Stimulated activated CD4-positive, alpha-beta T cell treated with anti-CD3 and anti-CD28 coated beads, Interleukin-12 subunit alpha, Interleukin-12 subunit beta, amount 100 ng/mL, for 4 hours (primary cell): Measurements from ENCODE around the gene KLK14.

Experiments used
- DNase-seq: peaks from one replicate; pipeline ENCODE4 v3.0.0-alpha.2; 2020

KLK14 gene

DNA sequence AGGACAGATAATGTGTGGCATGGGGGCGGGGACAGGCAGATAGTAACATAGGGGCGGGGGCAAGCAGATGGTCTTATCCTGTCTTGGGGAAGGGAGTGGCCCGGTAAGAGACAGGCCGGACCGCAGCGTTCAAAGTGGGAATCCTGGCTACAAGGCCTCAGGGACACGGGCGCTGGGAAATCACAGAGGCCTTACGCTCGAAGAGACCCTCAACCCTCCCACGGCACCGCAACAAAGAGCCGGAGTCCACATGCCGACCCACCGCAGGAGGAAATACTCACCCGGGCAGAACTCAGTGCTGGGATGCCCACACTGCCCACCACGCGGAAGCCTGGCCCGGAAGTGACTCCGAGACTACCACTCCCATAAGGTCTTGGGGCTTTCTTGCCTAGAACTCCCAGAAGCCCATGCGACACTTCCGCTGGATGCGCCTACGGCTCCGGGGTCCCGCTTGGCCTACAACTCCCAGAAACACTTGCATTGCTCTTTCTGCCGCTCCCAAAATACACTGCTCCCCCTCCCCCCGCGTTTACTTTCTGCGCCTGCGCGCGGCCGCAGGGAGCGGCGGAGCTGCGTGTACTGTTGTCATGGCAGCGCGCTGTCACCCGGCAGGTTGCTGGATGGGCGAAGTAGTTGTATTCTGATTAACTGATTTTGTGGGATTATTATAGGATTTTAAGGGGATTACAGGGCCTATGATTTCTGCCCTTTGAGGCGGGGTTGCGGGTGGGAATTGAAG lies 25.5 kb upstream of the KLK14 start, which contains the start of gene CTU1:
TSS of gene CTU1 (minus strand) at position 344 of the 739 bp plus-strand sequence. CDS start 3,840 bp downstream, outside the sequence.
- peak; percentile 94 for DNase-seq

DNA sequence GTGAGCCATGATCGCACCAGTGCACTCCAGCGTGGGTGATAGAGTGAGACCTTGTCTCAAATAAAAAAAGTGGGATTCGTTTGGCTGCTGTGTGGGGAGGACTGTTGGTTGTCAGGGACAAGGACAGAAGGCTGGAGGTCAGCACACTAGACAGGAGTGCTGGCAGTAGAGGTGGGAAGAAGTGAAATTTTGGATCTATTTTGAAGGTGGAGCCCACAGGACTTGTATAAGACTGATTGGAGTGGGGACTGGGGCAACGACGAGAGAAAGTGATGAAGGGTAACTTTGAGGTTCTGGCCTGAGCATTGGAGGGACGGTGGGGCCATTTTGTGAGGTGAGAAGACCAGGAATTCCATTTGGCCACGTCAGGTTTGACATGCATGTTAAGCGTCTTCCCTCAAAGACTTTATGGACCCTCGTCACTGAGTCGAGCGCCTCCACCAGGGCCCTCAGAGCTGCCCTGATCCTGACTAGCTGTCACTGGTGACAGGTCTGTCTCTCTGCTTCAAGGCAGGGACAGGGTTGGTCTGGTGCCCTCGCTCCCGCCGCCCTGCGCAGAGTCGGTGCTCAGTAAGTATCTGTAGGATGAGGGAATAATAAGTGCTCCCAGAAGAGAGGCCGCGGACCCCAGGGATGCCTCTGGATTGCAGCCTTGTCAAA lies 24.8 kb upstream of the KLK14 start:
- no peak for DNase-seq

DNA sequence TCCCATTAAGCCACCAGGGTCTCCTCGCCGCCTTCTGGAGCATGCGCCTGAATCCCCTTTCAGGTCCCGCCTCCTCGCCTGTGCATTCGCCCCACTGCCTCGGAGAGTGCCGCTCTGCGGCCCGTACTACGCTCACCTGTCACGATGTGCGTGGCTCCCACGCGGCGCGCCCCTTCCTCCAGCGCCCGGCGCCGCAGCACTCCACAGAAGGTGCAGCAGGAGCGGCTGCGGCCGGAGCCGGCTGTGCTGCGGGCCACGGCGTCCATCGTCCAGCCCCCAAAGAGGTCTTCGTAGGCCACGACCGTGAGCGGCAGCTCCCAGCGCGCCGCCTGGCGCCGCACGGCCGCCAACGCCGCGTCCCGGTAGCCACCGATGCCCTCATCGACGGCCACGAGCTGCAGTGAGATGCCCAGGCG lies 21.2 kb upstream of the KLK14 start:
- DNase-seq, result no peak

DNA sequence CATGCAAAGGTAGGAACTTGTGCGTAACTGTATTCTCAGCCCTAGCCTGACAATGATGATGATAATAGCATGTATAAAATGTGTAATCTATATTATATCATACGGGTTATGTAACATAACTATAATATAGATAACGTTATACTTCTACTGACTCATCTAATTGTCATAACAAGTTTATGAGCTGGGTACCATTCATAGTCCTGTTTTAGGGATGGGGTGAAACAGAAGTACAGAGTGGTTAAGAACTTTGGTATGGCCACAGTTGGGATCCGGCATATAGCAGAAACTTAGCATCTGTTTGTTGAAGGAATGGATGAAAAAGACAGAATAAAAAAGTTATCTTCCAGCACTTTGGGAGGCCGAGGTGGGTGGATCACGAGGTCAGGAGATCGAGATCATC lies 20.3 kb upstream of the KLK14 start:
- DNase-seq, result no peak

DNA sequence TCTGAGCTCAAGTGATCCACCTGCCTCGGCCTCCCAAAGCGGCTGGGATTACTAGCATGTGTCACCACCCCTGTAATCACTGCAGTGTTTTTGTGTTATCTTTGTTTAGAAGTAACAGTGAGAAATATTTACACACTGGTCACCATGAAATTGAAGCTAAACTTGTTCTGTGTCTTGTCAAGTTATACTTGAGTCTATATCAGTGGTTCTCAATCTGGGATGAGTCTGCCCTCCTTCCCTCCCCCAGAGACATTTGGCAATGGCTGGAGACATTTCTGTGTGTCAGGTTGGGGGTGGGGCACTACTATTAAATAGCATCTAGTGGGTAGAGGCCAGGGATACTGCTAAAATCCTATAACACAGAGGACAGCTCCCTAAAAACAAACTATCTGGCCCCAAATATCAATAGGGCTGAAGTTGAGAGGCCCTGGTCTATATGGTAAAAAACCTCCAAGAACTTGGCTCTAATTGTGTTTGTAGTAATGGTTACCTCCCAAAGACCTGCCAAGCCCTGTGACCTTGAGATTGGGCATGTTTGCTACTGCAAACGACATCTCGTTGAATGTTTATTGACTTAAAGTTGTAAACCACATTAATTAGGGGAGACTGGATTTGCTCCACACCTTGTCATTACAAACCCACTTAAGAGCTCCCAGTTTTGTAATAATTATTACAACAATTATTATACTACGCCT lies 18.6 kb upstream of the KLK14 start:
- DNase-seq, result no peak

DNA sequence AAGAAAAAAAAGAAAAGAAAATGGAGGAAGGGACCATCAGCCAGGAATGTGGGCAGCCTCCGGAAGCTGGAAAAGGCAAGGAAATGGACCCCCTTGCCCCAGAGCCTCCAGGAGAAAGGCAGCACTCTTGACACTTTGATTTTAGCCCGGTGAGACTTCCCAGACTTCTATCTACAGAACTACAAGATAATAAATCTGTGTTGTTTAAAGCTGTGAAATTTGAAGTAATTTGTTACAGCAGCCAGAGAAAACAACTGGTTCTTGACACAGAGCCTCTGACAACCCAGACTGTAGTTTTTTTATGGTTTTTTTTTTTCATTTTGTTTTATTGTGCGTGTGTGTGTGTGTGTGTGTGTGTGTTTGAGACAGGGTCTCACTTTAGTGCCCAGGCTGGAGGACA lies 17.9 kb upstream of the KLK14 start:
- no peak for DNase-seq

DNA sequence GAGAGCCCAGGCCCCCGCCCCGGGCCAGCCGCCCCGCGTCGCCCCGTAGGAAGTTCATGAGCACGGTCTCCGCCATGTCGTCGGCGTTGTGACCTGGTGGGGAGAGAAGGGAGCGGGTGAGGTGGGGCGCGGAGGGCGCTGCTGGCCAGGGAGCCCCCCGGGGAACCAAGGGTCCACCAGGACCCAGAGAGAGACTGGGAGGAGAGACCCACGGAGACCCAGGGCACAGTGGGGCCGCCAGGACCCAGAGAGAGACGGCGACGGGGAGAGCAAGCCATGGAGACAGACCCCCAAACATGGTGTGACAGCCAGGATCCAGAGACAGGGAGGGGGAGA lies 16.3 kb upstream of the KLK14 start:
- DNase-seq, result no peak

DNA sequence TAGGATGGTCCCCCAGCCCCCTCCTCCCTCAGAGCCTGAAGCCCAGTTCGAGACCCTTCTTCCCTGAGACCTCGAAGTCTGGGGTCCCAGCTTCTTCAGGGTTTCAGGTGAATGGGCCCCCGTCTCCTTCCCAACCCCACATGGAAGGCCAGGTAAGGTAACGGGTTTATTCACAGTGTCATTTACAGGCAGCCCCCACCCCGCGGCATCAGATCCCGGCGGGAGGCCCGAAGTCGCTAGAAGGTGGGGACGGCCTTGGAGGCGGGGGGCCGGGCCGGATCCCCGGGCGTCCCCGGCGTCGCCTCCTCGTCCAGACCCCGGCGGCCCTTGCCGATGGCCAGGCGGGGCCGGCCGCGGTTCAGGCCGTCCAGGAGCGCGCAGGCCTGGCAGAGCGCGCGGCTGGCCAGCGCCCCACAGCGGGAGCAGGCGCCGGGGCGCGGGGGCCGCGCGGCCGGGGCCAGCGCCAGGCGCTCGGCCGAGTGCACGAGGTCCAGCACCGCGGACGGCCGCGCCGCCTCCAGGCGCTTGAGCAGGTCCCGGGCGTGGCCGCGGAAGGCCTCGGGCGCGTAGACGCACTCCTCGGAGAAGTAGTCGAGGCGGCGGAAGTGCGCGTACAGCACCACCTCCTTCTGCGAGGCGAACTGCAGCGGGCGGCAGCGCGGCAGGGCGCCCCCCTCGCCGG lies 15.8 kb upstream of the KLK14 start:
- peak; percentile 18 for DNase-seq

DNA sequence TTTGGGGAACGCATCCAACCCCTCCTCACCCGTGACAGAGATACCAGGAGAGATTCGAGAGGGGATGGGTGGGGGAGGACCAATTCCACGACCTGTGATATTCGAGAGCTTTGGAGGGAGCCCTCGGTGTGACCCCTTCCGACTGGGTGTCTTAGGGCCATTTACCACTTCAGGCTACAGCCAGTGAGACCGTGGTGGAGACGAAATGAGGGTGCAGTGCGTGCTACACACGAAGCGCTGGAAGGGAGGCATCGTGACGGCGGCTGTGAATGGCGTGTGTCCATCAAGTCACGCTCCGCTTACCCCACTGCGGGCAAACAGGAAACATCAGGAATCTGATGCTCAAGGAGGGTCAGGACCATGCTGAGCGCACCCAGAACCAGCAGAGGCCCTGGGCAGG lies 15.1 kb upstream of the KLK14 start:
- no peak for DNase-seq

DNA sequence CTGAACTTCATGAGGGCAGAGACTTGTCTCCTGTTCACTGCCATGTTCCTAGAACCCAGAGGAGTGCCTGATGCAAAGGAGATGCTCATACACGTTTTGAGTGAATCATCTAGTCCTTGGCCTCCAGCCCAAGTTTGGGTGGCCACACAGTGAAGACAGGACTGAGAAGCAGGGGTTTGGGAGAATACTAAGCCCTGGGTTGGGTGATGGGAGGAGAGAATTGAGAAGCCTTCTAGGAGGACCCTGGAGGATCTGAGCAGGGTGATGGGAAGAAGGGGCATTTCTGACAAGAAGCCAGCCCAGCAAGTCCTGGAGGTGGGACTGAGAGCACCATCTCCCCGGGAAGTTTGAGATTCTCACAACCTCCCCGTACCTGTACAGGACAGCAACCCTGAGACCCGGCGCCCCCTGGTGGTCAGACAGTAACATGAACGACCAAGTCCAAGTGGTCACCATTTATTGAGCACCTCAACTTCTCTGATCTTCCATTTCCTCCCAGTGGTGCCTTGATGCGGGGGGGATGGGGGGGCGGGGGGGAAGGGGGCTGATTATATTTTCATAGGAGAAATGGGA lies 14.6 kb upstream of the KLK14 start:
- peak; percentile 72 for DNase-seq

DNA sequence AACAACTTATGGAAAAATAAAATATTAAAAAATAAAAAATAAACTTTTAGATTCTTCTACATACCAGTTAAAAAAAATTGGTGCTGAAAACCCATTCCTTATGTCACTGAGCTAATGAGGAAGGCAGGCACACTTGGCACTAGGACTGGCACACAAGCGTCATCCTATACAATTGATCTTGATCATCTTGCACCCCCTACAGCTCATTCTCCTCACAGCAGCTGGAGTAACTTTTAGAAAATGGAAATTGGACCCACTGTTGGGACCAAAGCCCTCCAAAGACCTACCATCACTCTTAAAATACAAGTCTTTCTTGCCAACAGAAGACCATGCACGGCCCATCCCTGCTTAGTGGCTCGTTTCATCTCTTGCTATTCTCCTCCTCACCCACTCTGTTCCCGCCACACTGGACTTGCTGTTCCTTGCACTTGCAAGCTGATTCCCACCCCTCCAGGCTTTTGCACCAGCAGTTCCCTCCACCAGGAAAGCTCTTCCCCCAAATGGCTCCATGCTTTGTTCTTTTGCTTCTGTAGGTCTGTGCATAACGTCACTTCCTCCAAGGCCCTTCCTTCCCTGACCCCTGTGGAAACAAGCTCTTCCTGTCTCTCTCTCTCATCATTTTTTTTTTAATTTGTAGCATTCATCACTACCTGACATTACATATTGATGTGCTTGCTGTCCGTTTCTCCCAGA lies 13.9 kb upstream of the KLK14 start:
- DNase-seq, result no peak

DNA sequence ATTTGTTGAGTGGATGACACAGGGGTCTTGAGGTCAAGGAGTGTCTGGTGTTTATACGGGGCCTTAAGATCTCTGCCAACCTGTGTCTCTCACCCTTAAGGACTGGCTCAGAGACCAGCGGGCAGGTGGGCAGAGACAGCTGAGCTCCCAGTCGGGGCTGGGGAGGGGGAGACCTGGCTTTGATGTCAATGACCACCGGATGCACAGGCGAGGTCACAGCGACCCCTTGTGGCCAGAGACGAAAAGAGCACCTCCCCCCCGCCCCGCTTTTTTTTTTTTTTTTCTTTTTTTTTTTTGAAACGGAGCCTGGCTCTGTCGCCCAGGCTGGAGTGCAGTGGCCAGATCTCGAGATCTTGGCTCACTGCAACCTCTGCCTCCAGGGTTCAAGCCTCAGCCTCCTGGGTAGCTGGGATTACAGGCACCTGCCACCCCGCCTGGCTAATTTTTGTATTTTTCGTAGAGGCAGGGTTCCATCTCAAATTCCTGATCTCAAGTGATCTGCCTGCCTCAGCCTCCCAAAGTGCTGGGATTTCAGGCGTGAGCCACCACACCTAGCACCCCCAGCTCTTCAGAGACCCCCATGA lies 12.1 kb upstream of the KLK14 start:
- peak; percentile 25 for DNase-seq

DNA sequence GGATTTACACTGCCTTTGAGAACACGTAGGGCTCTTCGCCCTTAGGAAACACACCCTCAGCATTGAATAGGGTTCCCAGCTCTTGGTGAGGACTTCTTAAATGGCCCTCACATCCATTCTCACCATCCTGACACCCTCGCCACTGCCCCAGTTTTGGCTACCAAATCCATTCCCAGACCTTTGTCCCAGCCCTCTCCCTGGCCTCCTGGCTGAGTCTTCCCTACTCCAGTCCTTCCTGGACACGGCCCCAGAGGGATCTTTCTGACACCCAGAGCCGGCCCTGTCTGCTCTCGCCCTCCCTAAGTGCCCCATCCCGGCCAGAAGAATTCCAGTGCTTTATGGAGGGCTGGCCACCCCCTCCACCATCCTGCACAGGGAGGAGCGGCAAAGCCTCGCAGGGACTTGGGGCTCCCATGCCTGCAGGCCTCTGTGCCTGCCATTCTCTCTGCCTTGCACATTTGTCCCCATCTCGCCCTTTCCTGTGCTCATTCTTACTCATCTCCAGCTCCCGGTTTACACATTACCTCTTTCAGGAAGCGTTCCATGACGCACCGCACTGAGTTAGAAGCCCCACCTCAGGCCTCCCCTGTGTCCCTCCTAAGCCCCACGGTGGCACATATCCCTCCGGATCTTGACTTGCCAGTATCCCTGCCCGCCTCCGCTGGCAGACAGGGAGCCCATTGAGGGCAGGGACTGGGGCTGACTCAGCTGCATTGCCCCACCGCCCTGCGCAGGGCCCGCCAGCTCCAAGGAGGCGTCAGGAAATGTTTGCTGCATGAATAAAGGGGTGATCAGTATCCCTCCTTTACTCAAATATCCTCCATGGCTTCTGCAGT lies 11.0 kb upstream of the KLK14 start:
- no peak for DNase-seq

DNA sequence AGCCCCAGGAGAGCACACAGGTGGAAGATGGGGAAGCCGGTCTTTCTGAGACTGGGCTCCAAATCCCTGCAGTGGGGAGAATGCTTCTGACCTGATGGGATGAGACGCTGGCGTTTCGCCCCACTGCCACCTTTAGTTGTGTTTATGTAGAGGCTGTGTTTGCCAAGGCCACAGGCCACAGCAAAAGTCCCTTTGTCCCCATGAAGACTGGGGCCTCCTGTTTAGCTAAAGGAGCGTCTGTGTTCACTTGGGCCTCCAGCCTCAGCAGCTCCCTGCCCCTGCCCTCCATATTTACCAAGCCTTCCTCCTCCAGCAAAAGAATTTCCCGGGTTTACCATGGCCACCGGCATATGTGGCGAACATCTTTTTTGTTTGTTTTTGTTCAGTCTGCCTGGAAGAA lies 10.4 kb upstream of the KLK14 start:
- DNase-seq, result no peak

DNA sequence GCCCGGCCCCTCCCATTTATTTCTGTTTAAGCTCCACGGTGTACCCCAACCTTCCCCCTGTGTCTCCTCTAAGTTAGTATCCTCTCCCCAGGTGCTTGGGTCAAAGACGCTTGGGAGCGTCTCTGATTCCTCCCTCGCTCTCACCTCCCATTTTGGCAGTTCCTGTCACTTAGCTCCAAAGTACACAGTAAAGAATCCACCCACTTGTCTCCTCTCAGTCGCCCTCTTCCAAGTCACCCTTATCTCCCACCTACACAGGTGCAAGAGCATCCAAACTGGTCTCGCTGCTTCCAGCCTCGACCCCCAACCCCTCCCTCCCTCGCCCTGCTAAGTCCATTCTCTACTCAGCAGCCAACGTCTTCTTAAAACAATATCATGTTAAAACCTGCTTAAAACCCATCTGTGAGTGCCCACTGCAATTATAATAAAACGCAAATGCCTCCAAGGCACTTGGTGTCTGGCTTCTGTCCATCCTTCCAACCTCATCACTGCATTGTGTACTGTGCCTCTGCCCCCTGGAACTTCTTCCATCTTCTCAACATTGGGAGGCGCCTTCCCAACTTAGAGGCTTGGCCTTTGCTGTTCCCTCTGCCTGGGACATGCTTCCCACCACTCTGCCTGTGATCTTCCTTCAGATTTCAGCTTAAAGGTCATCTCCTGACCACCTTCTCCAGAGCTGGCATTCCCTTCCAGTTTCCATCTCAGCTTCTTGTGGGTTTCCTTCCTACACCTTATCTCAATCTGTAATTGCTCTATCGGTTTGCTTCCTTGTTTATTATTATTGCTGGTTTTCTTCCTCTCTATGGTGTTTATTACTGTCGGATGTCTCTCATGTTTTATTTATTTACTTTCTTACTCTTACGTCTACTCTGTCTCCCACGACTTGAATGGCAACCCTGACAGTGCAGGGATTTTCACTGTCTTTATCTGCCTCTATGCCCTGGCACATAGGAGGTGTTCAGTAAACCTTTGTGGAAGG lies 9.5 kb upstream of the KLK14 start:
- no peak for DNase-seq

DNA sequence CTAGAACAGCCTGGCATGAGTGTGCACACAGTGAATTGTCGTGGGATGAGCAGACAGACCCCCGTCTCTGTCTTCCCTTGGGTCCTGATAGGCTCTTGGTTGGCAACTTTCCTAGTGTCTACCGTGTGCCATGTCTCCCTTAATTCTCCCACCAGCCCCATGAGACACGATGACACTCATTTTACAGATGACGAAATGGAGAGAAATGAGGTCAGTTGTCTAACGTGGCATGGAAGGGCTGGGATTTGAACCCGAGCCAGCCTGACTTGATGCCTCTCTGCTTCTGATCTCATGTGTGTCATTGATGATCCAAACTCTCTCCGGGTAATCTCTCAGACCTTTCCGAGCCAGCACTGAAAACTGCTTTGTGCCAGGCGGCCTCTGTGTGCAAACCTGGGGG lies 8.4 kb upstream of the KLK14 start:
- no peak for DNase-seq

DNA sequence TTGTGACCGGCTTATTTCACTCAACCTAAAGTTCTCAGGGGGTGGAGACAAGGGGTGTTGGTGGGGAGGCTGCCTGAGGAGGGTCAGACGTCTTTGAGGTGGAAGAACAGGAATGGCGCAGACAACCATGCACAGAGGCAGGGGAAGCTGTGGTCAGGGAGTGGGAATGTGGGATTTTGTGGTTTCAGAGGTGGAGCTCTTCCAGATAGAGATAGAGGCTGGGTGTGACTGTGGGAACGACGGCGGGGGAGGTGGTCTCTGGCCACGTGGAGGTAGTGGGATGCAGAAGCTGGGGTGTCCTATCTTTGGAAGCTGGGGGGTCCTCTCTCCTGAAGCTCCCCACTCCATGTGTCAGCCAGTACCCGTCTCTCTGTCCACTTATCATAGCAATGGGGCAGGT lies 7.8 kb upstream of the KLK14 start:
- DNase-seq, result no peak

DNA sequence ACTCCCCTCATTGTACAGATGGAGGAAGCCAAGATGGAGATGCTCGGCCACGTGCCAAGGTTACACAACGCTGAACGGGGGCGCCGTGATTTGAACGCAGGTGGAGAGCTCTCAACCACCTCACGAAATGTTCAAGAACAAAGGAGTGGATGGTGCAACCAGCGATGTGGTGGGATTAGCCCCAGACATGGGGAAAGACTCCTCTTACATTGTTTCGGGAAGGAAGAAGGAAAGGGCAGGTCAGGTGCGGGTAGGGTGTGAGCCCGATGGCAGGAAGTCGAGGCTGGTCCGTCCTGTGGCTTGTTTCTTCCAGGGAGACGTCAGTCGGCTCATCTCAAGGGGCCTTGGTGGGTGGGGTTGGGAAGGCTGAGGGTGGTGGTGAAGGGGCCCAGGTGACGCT lies 7.1 kb upstream of the KLK14 start:
- DNase-seq, result no peak

DNA sequence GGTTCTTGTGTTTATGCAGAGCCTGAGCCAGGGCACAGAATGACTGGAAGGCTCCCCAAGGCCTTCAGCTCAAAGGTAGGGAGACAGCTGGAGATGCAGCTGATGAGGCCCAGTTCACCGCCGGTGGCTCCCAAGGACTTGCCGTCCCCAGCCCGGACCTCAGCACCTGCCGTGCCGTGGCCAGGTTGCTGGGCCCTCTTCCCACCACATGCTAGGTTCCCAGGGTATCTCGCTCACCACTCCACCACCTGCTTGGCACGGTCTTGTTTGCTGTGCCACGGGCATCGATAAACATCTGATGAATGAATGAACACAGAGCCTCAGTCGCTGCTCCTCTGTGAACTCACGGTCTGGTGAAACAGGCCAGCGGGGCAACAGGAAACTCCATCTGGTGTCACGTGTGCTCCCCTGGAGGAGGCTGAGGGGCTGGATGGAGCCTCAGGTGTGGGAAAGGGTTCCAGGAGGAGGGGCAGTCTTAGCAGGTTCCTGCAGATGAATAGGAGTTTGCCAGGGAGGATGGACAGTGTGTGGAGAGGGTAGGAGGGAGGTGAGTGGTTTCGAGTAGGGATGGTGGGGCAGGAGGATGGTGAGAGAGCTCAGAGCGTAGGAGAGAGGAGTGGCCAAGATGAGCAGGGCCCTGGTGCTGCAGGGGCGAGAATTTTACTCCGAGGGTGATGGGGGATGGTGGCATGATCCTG lies 3.6 kb upstream of the KLK14 start:
- no peak for DNase-seq
